Keratinocyte (primary cell): Measurements from ENCODE around the gene PTRHD1. TPM values are rescaled to one million over a fixed set of nuclear protein-coding genes. Genes with fewer than 3 reads are reported as not detected.

Experiments
- DNase-seq: peaks from one replicate; pipeline ENCODE4 v3.0.0-alpha.2; 2011; ENCODE audit warnings: low read depth, missing footprints, low spot score
- FAIRE-seq: peaks from 2 replicates; lab custom pipeline; 2011; peaks lifted over from hg19 to GRCh38; lab: Jason Lieb, UNC
- H2AFZ ChIP-seq: 2 replicates; pipeline ENCODE4 v1.6.0; 2012; ENCODE audit warnings: low read length, control low read depth, inconsistent platforms; ENCODE audit not compliant: control insufficient read depth
- H3K27ac ChIP-seq: 2 replicates; pipeline ENCODE4 v1.5.1; 2011; ENCODE audit warnings: low read length; ENCODE audit not compliant: control insufficient read depth, insufficient read depth
- H3K27me3 ChIP-seq: 3 replicates; pipeline ENCODE4 v1.6.0; 2011; ENCODE audit warnings: low read length; ENCODE audit not compliant: control insufficient read depth, insufficient read depth; ENCODE audit errors: extremely low read depth
- H3K36me3 ChIP-seq, 2 experiments: 2 replicates in 1 of 2; 3 replicates in 1 of 2; pipeline ENCODE4 v1.5.1; 2011; ENCODE audit warnings: low read length in 2 of 2, mild to moderate bottlenecking in 1 of 2; ENCODE audit not compliant: control insufficient read depth in 2 of 2, insufficient read depth in 2 of 2; ENCODE audit errors: extremely low read depth in 1 of 2
- H3K4me1 ChIP-seq: 3 replicates; pipeline ENCODE4 v1.5.1; 2011; ENCODE audit warnings: low read length; ENCODE audit not compliant: control insufficient read depth, insufficient read depth; ENCODE audit errors: extremely low read depth
- H3K4me2 ChIP-seq: 3 replicates; pipeline ENCODE4 v1.6.0; 2011; ENCODE audit warnings: low read depth, low read length; ENCODE audit not compliant: control insufficient read depth, insufficient read depth; ENCODE audit errors: extremely low read depth
- H3K4me3 ChIP-seq, 3 experiments: fragments of 200-600 bp in 1 of 3; sonication (generic) in 1 of 3; 2 replicates in 2 of 3; 3 replicates in 1 of 3; pipeline ENCODE4 v1.5.1; 2011 to 2016; ENCODE audit warnings: low read length in 3 of 3, mild to moderate bottlenecking in 3 of 3, control low read depth in 2 of 3, inconsistent platforms in 1 of 3, low read depth in 1 of 3, mixed read lengths in 1 of 3, mixed run types in 1 of 3, moderate library complexity in 1 of 3; ENCODE audit not compliant: control insufficient read depth in 2 of 3, insufficient read depth in 2 of 3; ENCODE audit errors: extremely low read depth in 1 of 3
- H3K79me2 ChIP-seq: 2 replicates; pipeline ENCODE4 v1.6.0; 2012; ENCODE audit warnings: low read length; ENCODE audit not compliant: control insufficient read depth, insufficient read depth
- H3K9ac ChIP-seq: 3 replicates; pipeline ENCODE4 v1.6.0; 2011; ENCODE audit warnings: low read length; ENCODE audit not compliant: control insufficient read depth, insufficient read depth; ENCODE audit errors: extremely low read depth
- H3K9me1 ChIP-seq: 3 replicates; pipeline ENCODE4 v1.6.0; 2011; ENCODE audit warnings: low read length; ENCODE audit not compliant: control insufficient read depth, insufficient read depth; ENCODE audit errors: extremely low read depth
- H3K9me3 ChIP-seq: 2 replicates; pipeline ENCODE4 v1.5.1; 2012; ENCODE audit warnings: low read depth, low read length; ENCODE audit not compliant: control insufficient read depth
- H4K20me1 ChIP-seq: 3 replicates; pipeline ENCODE4 v1.6.0; 2011; ENCODE audit warnings: low read length; ENCODE audit not compliant: control insufficient read depth, insufficient read depth; ENCODE audit errors: extremely low read depth
- EZH2 ChIP-seq: IDR thresholded peaks from one replicate; pipeline ENCODE4 v1.6.1; 2012; ENCODE audit warnings: inconsistent platforms, mild to moderate bottlenecking, low read length, moderate library complexity
- dilution Hi-C: fragments of 300-500 bp; cut with MboI; formaldehyde crosslinking; loops from one replicate; pipeline ENCODE4 v1.7.0; 2020; ENCODE audit warnings: low sequenced_read_pairs; ENCODE audit not compliant: extremely low pct_ligation_motif_present
- polyA plus RNA-seq, 5 experiments: library from polyadenylated mRNA; depleted of rRNA in 3 of 5; stranded (reverse) in 3 of 5; stranded (forward) in 1 of 5; unstranded in 1 of 5; fragments of >200 nt; gene quantifications; 1 replicate in 1 of 5; 2 replicates in 3 of 5; 3 replicates in 1 of 5; pipeline versions ENCODE4 v1.2.1 to v1.2.3, GENCODE V29; 2011 to 2012; ENCODE audit warnings: missing spikeins in 2 of 5, low read depth in 1 of 5, low replicate concordance in 1 of 5
- TF ChIP-seq, protein P1 (sequence below), 3 experiments: IDR thresholded peaks in 1 of 3; conservative IDR thresholded peaks in 1 of 3; optimal IDR thresholded peaks in 1 of 3; 2 replicates in 2 of 3; 3 replicates in 1 of 3; pipeline versions ENCODE3 to v1.5.1; 2011; ENCODE audit warnings: low read length in 3 of 3, mild to moderate bottlenecking in 3 of 3, moderate library complexity in 2 of 3, control low read depth in 1 of 3, inconsistent platforms in 1 of 3; ENCODE audit not compliant: insufficient read depth in 2 of 3; ENCODE audit errors: extremely low read depth in 1 of 3

PTRHD1 gene
- polyA plus RNA-seq, 1 donor (not counting 4 experiments of a cell fraction or from before 2014, with no cell fraction given), result 36.9 TPM

DNA sequence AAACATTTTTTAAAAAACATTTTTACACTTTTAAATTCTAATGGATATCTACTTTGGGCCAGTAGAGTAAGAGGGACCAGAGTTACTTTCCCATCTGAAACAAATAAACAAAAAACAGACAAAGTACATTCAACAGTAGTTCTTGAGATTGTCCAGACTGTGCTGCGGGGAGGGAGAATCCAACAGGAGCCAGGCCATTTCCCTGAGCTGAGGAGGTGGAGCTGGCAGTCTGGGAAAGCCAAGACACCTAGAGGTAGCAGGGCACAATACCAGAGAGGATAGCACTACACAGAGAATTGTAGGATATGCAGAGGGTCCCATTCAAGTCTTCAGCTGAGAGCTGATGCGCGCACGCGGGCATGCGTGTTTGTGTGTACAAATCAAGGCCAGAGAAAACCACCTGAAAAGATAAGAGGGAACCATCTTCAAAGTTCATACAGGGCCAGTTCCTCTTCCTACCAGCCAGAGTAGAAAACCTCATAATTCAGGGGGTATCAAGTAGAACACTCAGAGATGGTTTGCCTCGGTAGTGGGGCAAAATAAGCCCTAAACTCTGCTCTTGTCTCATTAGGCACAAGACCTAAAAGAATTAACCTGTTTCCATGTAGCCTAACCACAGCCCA, 44.0 kb downstream of the PTRHD1 start:
- dilution Hi-C loops, result no loop called here
- FAIRE-seq (no peak), DNase-seq (no peak)

DNA sequence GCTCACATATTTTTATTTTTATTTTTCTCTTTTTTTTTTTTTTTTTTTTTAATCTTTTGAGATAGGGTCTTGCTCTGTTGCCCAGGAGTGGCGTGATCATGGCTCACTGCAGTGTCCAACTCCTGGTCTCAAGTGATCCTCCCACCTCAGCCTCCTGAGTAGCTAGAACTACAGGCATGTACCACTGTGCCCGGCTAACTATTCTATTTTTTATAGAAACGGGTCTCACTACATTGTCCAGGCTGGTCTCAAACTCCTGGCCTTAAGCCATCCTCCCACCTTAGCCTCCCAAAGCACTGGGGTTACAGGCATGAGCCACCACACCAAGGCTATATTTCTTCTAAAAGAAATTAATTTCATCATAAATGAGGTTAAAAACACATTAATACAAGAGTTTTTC, 45.9 kb downstream of the PTRHD1 start:
- H2AFZ ChIP-seq, result no peak overlapping the region
- H3K4me3 ChIP-seq, result no peak overlapping the region
- no peaks in the 10 kb centered on the region for H3K9me3 ChIP-seq
- DNase-seq (no peak), FAIRE-seq (no peak)
- H3K4me2 ChIP-seq, result no peak overlapping the region
- H3K27ac ChIP-seq, result no peak overlapping the region
- no peaks in the 10 kb centered on the region for H3K9me1 ChIP-seq
- H3K9ac ChIP-seq, result no peak overlapping the region
- H3K79me2 ChIP-seq, result no peaks in the 10 kb centered on the region
- dilution Hi-C loops, result no loop called here
- no peaks in the 10 kb centered on the region for H4K20me1 ChIP-seq
- H3K36me3 ChIP-seq, result no peaks in the 10 kb centered on the region
- H3K27me3 ChIP-seq, result no peaks in the 10 kb centered on the region
- TF ChIP-seq, protein P1, sequence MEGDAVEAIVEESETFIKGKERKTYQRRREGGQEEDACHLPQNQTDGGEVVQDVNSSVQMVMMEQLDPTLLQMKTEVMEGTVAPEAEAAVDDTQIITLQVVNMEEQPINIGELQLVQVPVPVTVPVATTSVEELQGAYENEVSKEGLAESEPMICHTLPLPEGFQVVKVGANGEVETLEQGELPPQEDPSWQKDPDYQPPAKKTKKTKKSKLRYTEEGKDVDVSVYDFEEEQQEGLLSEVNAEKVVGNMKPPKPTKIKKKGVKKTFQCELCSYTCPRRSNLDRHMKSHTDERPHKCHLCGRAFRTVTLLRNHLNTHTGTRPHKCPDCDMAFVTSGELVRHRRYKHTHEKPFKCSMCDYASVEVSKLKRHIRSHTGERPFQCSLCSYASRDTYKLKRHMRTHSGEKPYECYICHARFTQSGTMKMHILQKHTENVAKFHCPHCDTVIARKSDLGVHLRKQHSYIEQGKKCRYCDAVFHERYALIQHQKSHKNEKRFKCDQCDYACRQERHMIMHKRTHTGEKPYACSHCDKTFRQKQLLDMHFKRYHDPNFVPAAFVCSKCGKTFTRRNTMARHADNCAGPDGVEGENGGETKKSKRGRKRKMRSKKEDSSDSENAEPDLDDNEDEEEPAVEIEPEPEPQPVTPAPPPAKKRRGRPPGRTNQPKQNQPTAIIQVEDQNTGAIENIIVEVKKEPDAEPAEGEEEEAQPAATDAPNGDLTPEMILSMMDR (optimal IDR thresholded peaks at IDR 0.05 in 1 of 3, IDR thresholded peaks at IDR 0.05 in 1 of 3, conservative IDR thresholded peaks at IDR 0.05 in 1 of 3; ENCODE audit: extremely low read depth in 1 of 3, insufficient read depth in 2 of 3, low read length in 3 of 3), result no peak
- no peak for TF ChIP-seq EZH2
- no peaks in the 10 kb centered on the region for H3K4me1 ChIP-seq

More for the DNA sequence above, 44.0 kb downstream of the PTRHD1 start:
- Histone ChIP-seq H3K27me3 (no peaks in the 10 kb centered on the region), H3K9me3 (no peaks in the 10 kb centered on the region), H3K9ac (no peak overlapping the region), H3K27ac (no peak overlapping the region), H3K9me1 (no peaks in the 10 kb centered on the region), H4K20me1 (no peaks in the 10 kb centered on the region), H3K4me1 (no peaks in the 10 kb centered on the region), H3K36me3 (no peaks in the 10 kb centered on the region), H2AFZ (no peak overlapping the region), H3K79me2 (no peaks in the 10 kb centered on the region), H3K4me2 (no peak overlapping the region), H3K4me3 (no peak overlapping the region)
- TF ChIP-seq, protein P1 (optimal IDR thresholded peaks at IDR 0.05 in 1 of 3, IDR thresholded peaks at IDR 0.05 in 1 of 3, conservative IDR thresholded peaks at IDR 0.05 in 1 of 3; ENCODE audit: extremely low read depth in 1 of 3, insufficient read depth in 2 of 3, low read length in 3 of 3), result no peak
- no peak for TF ChIP-seq EZH2
